HEK293 (cell line): ENCODE data around the gene TRMT6.

Experiments used
- HOXC10 ChIP-seq: sonication (generic); formaldehyde crosslinking; IDR thresholded peaks from 2 replicates; pipeline ENCODE4 v1.8.1; 2023; ENCODE audit warnings: mild to moderate bottlenecking, missing genetic modification reagents
- KLF10 ChIP-seq: fragments of 450-650 bp; IDR thresholded peaks from 2 replicates; pipeline ENCODE4 v1.5.1; 2018; ENCODE audit warnings: missing biosample characterization, mild to moderate bottlenecking, missing genetic modification characterization
- YY1 ChIP-seq: fragments of 450-650 bp; formaldehyde crosslinking; IDR thresholded peaks from 2 replicates; pipeline ENCODE4 v1.5.1; 2018; ENCODE audit warnings: missing biosample characterization, missing genetic modification characterization
- ZNF175 ChIP-seq: fragments of 450-650 bp; formaldehyde crosslinking; IDR thresholded peaks from 2 replicates; pipeline ENCODE4 v1.5.1; 2016; ENCODE audit warnings: missing biosample characterization, missing genetic modification characterization
- ZNF239 ChIP-seq: fragments of 450-650 bp; formaldehyde crosslinking; IDR thresholded peaks from 2 replicates; pipeline ENCODE4 v1.5.1; 2016; ENCODE audit warnings: missing biosample characterization, missing genetic modification characterization
- ZNF24 ChIP-seq: fragments of 450-650 bp; formaldehyde crosslinking; IDR thresholded peaks from 2 replicates; pipeline ENCODE4 v1.5.1; 2016; ENCODE audit warnings: missing biosample characterization, missing genetic modification characterization
- ZNF510 ChIP-seq: fragments of 450-650 bp; formaldehyde crosslinking; IDR thresholded peaks from 2 replicates; pipeline ENCODE4 v1.5.1; 2018; ENCODE audit warnings: mild to moderate bottlenecking, missing genetic modification characterization, missing biosample characterization; ENCODE audit not compliant: insufficient replicate concordance
- ZNF596 ChIP-seq: fragments of 450-650 bp; IDR thresholded peaks from 2 replicates; pipeline ENCODE4 v1.5.0; 2018; ENCODE audit warnings: missing biosample characterization, mild to moderate bottlenecking, missing genetic modification characterization, moderate library complexity
- ZNF776 ChIP-seq: fragments of 450-650 bp; formaldehyde crosslinking; IDR thresholded peaks from 2 replicates; pipeline ENCODE4 v1.5.0; 2017; ENCODE audit warnings: missing biosample characterization, missing genetic modification characterization, borderline replicate concordance
- TF ChIP-seq, protein P1 (sequence below): fragments of 450-650 bp; formaldehyde crosslinking; IDR thresholded peaks from 2 replicates; pipeline ENCODE4 v1.5.1; 2016; ENCODE audit warnings: missing biosample characterization, missing genetic modification characterization
- TF ChIP-seq, protein P2 (sequence below): fragments of 450-650 bp; formaldehyde crosslinking; IDR thresholded peaks from 2 replicates; pipeline ENCODE4 v1.5.1; 2016; ENCODE audit warnings: missing biosample characterization, missing genetic modification characterization

DNA sequence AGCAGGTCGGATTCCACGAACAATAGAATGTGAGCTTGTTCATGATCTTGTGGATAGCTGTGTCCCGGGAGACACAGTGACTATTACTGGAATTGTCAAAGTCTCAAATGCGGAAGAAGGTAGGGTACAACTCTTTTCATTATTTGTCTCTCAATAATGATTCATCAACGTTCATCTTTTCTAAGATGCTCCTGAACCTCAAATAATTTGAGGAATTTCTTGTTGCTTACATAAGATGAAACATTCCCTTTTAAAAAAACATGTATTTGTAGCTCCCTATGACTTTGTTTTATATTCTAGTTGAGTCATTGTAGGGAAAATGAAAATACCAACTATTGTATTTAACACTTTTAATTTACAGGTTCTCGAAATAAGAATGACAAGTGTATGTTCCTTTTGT is 17.1 kb upstream of the TRMT6 start:
- TF ChIP-seq, protein P1, sequence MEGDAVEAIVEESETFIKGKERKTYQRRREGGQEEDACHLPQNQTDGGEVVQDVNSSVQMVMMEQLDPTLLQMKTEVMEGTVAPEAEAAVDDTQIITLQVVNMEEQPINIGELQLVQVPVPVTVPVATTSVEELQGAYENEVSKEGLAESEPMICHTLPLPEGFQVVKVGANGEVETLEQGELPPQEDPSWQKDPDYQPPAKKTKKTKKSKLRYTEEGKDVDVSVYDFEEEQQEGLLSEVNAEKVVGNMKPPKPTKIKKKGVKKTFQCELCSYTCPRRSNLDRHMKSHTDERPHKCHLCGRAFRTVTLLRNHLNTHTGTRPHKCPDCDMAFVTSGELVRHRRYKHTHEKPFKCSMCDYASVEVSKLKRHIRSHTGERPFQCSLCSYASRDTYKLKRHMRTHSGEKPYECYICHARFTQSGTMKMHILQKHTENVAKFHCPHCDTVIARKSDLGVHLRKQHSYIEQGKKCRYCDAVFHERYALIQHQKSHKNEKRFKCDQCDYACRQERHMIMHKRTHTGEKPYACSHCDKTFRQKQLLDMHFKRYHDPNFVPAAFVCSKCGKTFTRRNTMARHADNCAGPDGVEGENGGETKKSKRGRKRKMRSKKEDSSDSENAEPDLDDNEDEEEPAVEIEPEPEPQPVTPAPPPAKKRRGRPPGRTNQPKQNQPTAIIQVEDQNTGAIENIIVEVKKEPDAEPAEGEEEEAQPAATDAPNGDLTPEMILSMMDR (tag by site-specific recombination), result no peak
- no peak for TF ChIP-seq YY1
- no peak for TF ChIP-seq KLF10 (tag by site-specific recombination)
- TF ChIP-seq ZNF175 (tag by site-specific recombination), result no peak
- no peak for TF ChIP-seq ZNF239 (tag by site-specific recombination)
- no peak for TF ChIP-seq ZNF776 (tag by site-specific recombination)
- no peak for TF ChIP-seq HOXC10 (CRISPR knock-in tag)
- no peak for TF ChIP-seq ZNF24 (tag by site-specific recombination)
- no peak for TF ChIP-seq ZNF596
- TF ChIP-seq ZNF510 (tag by site-specific recombination), result no peak
- TF ChIP-seq, protein P2, sequence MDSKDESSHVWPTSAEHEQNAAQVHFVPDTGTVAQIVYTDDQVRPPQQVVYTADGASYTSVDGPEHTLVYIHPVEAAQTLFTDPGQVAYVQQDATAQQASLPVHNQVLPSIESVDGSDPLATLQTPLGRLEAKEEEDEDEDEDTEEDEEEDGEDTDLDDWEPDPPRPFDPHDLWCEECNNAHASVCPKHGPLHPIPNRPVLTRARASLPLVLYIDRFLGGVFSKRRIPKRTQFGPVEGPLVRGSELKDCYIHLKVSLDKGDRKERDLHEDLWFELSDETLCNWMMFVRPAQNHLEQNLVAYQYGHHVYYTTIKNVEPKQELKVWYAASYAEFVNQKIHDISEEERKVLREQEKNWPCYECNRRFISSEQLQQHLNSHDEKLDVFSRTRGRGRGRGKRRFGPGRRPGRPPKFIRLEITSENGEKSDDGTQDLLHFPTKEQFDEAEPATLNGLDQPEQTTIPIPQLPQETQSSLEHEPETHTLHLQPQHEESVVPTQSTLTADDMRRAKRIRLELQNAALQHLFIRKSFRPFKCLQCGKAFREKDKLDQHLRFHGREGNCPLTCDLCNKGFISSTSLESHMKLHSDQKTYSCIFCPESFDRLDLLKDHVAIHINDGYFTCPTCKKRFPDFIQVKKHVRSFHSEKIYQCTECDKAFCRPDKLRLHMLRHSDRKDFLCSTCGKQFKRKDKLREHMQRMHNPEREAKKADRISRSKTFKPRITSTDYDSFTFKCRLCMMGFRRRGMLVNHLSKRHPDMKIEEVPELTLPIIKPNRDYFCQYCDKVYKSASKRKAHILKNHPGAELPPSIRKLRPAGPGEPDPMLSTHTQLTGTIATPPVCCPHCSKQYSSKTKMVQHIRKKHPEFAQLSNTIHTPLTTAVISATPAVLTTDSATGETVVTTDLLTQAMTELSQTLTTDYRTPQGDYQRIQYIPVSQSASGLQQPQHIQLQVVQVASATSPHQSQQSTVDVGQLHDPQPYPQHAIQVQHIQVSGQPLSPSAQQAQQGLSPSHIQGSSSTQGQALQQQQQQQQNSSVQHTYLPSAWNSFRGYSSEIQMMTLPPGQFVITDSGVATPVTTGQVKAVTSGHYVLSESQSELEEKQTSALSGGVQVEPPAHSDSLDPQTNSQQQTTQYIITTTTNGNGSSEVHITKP (tag by site-specific recombination), result no peak
